IPS DF 4.7 (cell line): ENCODE data around the gene DDX27.

Experiments used
- DNase-seq: peaks from one replicate; pipeline ENCODE4 v3.0.0-alpha.2; 2013; ENCODE audit warnings: low spot score; ENCODE audit errors: extremely low read depth

Gene DDX27

GRCh38 chr20:49247169-49247723 lies 28.0 kb downstream of the DDX27 start:
- no peak for DNase-seq

DNA sequence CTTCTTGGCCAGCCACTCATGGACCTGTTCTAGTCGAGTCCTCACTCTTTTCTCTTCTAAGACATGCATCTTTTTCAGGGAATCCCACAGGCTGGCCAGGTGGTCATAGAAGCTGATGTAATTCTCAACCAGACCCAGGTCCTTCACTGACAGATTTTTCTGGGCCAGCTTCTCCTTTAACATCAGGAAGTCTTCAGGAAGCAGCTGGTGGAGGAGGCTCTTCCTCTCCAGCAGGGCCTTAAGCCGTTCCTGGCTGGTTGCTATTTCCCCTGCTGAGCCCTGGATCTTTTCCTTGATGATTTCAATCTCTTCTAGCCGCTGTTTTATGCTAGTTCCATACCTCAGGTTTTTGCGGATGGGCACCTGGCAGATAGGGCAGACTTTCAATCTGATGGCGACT lies 28.6 kb downstream of the DDX27 start:
- DNase-seq, result no peak

DNA sequence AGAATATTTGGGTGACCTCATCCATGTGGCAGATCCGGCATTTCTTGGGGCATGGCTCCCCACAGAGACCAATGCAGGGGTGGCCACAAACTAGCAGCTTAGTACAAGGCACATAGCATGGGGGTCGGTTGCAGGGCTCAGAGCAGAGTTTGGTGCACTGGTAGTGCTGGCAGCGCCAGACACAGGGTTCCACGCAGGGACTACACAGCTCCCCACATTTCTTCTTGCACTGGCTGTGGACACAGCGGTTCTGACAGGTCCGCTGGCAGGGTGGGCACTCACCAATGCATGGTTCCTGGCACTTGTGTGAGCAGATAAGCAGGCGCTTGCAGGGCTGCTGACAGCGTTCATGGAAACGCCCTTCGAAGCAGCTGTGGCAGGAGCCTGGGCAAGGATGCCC lies 29.1 kb downstream of the DDX27 start:
- no peak for DNase-seq

DNA sequence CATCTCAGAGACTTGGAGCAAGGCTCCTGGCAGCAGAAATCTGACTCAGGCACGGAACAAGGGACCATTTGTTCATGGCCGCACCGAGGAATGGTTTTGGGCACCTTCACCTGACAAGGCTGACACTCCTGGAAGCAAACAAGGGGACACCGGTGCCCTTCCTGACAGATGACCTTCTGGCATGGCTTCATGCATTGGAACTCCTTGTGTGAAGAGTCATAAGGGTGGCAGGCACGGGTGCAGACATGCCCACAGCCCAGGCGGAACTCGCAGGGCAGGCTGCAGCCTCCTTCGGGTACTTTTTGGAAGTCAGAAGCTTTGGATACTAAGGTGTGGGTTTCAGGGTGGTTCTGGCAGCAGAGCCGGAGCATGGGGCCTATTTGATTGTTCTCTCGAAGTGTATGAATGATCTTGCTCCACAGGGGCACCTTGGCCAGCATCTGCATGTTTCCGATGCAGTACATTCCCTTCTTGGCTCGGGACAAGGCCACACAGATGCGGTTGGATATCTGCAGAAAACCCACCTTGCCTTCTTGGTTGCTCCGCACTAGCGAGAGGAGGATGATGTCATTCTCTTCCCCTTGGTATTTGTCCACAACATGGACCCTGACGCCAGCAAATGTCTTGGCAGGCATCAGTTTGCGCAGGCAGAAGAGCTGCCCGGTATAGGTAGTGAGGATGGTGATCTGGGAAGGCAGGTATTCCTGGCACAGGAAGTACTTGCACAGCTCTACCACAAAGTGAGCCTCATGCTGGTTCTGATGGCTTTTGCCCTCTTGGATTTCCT lies 29.9 kb downstream of the DDX27 start:
- DNase-seq, result no peak

GRCh38 chr20:49252556-49253350 lies 33.5 kb downstream of the DDX27 start:
- DNase-seq, result no peak

DNA sequence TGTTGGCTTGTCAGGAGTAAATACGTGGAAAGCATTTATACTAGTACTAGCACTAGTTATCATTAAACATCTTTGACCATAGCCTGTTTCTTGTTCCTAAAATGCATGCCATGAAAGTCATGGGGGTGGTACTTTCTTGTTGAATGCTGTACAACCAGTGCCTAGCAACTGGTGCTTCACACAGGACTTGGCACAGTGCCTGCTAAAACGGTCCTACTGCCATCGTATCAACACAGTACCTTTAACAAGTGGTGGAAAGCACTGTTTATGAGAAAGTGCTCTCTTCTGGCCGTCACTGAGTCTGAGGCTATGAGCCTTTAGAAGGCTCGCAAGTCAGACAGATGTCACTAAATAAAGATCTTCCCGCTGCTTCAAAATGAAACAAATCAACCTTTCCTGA lies 37.0 kb downstream of the DDX27 start:
- DNase-seq, result no peak

DNA sequence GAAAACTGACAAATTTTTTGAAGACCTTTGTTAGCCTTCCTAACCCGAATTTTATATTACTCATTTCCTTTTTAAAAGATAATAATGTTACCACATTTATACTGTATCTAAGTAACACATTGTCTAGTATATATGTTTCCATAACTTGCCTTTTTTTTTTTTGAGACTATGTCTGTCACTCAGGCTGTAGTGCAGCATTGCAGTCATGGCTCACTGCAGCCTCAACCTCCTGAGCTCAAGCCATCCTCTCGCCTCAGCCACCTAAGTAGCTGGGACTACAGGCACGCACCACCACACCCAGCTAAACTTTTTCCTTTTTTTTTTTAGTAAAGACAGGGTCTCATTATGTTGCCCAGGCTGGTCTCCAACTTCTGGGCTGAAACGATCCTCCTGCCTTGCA lies 40.1 kb downstream of the DDX27 start:
- no peak for DNase-seq

- no peak for DNase-seq
Measured at GRCh38 chr20:49259799-49260198, 40.6 kb downstream of the DDX27 start.

- DNase-seq, result no peak
Measured at GRCh38 chr20:49260218-49260617, 41.0 kb downstream of the DDX27 start.

- no peak for DNase-seq
Measured at GRCh38 chr20:49261173-49261572, 42.0 kb downstream of the DDX27 start.

DNA sequence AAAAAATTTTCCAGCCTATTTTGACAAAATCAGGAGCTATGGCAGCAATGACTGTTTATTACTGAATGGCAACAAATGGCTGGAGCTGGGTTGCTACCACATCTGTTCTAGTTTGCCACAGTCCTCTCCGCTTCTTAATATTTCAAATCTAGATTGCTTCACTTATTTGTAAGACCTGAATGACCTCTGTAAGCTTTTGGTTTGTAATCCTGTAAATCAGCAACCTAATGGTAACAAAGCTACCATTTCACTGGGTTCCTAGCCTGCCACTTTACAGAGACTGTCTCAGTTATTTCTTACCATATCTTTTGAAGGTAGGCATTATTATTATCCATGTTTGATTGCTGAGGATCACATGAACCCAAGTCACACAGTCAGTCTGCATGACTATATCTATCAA lies 43.2 kb downstream of the DDX27 start:
- no peak for DNase-seq

GRCh38 chr20:49267327-49267726 lies 48.1 kb downstream of the DDX27 start:
- DNase-seq, result no peak

DNA sequence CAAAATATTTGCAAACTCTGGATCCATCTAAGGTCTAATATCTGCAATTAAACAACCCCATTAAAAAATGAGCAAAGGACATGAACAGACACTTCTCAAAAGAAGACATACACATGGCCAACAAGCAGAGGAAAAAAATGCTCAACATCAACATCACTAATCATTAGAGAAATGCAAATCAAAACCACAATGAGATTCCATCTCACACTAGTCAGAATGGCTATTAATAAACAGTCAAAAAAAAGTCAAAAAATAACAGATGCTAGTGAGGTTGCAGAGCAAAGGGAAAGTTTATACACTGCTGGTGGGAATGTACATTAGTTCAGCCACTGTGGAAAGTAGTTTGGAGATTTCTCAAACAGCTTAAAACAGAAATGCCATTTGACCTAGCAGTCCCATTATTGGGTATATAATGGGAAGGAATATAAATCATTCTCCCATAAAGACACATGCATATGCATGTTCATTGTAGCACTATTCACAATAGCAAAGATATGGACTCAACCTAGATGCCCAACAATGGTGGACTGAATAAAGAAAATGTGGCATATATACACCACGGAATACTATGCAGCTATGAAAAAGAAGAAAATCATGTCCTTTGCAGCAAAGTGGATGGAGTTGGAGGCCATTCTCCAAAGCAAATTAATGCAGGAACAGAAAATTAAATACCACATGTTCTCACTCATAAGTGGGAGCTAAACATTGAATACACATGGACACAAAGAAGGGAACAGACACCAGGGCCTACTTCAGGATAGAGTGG lies 49.6 kb downstream of the DDX27 start:
- DNase-seq, result no peak

- DNase-seq, result no peak
Measured at GRCh38 chr20:49270177-49270576, 51.0 kb downstream of the DDX27 start.

DNA sequence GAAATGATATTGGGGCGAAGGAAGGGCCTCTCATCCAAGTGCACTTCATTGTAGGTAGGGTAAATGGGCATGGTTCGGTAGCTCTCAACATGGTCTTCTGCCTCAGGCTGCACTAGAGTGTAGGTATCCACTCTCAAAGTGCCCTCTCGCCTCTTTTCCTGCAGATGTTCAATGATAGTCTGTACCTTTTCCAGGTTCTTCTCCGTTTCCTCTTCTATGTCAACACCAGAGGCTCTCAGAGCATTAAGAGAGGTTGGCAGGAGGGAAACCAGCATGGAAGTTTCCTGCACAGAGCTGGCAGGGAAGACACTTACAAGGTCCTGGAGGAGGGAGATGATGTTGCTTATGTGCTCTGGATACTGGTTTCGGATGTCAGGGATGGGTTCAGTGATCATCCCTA lies 51.5 kb downstream of the DDX27 start:
- no peak for DNase-seq

DNA sequence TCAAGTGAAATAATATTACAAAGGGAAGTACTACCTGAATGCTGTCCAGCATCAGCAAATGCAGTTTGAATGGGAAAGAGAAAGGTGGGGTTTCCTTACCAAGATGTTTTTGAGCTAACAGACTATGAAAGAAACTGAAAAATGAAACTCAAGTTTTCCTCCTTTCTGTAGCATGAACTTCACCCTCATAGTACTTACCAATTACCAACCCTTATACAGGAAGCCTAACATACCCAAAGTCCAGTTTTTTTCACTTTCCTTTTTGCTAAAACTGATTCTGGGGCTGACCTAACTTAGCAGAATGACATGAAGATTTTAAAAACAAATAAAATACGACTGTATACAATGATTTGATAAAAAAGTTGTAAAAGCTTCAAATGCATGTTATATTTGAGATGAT lies 53.4 kb downstream of the DDX27 start:
- DNase-seq, result no peak

DNA sequence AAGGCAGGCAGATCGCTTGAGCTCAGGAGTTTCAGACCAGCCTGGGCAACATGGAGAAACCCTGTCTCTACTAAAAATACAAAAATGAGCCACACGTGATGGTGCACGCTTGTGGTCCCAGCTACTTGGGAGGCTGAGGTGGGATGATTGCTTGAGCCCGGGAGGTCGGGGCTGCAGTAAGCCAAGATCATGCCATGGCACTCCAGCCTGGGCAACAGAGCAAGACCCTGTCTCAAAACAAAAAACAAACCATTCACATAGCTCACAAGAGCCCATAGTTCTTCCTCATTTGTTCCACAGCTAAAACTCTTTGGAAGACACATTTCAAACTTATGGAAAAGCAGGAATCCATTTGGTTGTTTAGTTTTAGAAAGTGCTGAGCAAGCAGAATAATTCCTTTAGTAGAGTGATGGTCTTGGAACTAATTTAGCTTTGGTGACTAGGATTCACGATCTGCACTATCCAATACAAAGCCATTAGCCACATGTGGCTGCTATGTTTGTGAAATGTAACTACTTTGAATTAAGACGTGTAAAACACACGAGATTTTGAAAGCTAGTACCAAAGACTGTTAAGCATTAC lies 54.6 kb downstream of the DDX27 start:
- no peak for DNase-seq

GRCh38 chr20:49275216-49275615 lies 56.0 kb downstream of the DDX27 start:
- no peak for DNase-seq

DNA sequence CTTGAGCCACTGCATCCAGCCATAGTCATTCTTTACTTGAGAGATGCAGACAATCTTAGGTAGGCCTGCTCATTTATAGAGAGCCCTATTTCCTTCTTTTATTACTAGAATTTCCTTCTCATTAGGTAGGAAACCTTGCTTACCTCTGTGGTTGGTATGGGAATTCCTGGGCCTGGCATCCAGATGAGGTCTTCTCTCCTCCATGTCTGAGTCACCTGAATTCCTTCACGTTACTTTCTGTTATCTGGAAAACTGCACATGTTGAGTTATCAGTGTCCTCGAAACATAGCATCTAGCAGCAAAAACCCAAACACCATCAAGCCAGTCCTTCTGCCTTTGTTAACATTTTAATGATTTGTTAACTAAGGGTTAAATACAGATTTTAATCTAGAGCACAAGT lies 56.4 kb downstream of the DDX27 start:
- DNase-seq, result no peak

DNA sequence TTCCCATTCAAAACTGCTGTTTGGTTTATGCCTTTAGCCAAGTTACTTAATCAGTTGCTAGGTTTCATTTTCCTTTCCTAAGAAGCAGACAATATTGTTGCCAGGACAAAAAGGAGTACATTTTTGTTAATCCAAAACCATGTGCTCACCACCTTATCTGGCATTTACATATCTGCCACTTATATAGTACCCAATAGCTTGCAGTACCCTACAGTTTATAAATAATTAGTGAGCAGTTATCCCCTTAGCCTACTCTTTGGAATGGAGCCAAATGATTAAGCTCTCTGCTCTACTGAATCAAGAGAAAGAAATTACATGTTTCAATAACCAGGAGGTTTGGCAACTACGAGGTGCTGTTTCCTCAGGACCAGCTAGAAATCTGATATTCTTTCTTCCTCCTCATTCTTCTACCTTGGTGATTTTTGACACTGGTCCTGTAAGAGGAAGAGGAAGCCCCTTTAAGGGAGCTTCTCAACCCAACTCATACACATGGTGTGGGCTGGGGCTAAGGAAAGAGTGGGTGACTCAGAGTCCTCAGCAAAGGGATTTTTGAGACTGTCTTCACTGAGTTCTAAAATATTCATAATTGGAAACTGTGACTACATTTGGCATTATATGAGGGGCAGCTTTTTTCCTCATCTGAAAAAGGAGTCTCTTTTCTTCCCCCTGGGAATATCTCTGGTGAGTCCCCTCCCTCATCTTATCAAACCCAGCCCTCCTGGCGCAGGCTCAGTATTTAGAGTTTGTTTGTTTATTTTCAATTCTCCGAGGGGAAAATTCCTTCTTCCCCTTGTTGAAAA lies 57.1 kb downstream of the DDX27 start:
- DNase-seq, result no peak
